Left cardiac atrium (tissue), 4 donors: Measurements from ENCODE around the gene AFG3L2. TPM values are rescaled to one million over a fixed set of nuclear protein-coding genes. Genes with fewer than 3 reads are reported as not detected.

Experiments
- ATAC-seq, 2 donors: fragments of 200-7000 bp; cut with Tn5 transposase; one replicate each; pipeline ENCODE4 v1.9.1; 2020; ENCODE audit warnings: mild to moderate bottlenecking in 2 of 2, moderate library complexity in 2 of 2
- DNase-seq: peaks from one replicate; pipeline ENCODE4 v3.0.0-alpha.2; 2020
- intact Hi-C, 2 donors: fragments of 100-400 bp; cut with DNase I; formaldehyde crosslinking; loops; one replicate each; pipeline versions ENCODE4 v1.14.1 to v1.15.1; 2022 to 2023
- total RNA-seq, 2 donors: library from RNA; stranded (reverse); fragmentation: NEBNext Ultra II Directional; extraction: Animal tissue kit (Norgen Biotek cat#: 25700); gene quantifications; one replicate each; pipeline ENCODE4 v1.2.1, GENCODE V29; 2021
- donor health status: DM: no; HTN: yes; CAD: no.
- donor health status: DM: no; HTN: yes; CAD: no; lungs with severe emphysema.
- donor health status: DM: yes; HTN: yes; CAD: no.
- donor health status: Dilated cardiomyopathy.

The AFG3L2 gene
- total RNA-seq, 2 donors from 2014 or later, result 62.5 to 92.2 TPM

- ATAC-seq (no peak), DNase-seq (no peak)
- intact Hi-C loops, result loop anchor here (10.0 kb wide), 2 partner anchors 48 to 88 kb away; no protein-coding TSS in a partner anchor
These were observed 4.6 kb downstream of the AFG3L2 start for GRCh38 chr18:12372406-12372805.

DNA sequence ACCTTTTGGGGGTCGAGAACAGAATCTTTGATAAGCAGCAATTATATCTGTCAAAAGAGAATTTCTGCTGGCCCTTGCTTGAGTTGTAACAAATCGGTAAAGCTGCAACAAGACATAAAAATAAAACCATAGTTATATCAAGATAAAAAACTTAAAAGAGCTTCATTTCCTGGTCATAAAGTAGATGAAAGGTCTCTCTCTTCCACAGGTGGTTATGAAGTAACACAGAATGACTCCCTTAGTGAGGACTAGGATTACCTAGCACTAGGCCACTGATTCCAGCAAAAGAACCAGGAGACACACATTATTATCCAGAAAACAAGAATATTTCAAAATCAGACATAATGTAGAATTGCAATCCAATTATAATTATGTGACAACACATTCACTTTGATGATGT lies 5.4 kb downstream of the AFG3L2 start:
- DNase-seq (no peak), ATAC-seq (no peak)
- intact Hi-C loops, result loop anchor here (10.0 kb wide), 2 partner anchors 47 to 87 kb away; no protein-coding TSS in a partner anchor

DNA sequence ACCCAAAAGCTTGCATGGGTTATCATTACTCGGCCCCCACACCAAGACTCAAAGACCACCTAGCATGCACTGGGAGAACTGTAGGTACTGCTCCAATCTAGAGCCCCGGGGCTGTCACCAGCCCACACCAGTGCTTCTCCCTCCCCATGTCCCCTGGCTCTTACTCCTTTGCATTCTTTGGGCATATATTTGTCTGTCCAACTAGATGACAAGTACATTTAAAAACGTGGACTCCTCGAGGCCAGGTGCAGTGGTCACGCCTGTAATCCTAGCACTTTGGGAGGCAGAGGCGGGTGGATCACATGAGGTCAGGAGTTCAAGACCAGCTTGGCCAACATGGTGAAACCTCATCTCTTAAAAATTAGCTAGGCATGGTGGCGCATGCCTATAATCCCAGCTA lies 7.8 kb downstream of the AFG3L2 start:
- intact Hi-C loops, result no loop called here
- no peak for ATAC-seq
- DNase-seq, result no peak

- intact Hi-C loops, result no loop called here
- ATAC-seq (no peak), DNase-seq (no peak)
These were observed 10.2 kb downstream of the AFG3L2 start for GRCh38 chr18:12366784-12367183.

DNA sequence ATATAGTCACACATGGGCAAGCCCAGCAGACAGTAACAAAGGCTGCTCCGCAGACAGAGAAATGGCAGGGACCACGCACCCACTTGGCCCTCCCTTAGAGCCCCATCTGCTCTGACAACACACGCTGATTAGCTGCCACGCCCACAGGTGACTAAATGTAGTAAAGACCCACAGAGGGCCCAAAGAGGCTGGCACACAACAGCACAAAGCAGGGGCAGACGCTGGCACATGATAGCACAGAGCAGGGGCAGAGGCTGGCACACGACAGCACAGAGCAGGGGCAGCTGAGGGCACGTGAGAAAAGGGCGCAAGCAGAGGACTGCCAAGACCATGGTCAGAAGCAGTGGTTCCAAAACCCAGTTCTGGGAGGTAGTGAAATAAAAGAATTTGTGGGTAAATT lies 10.6 kb downstream of the AFG3L2 start:
- ATAC-seq (peak in 1 of 2 donors; percentile 41), DNase-seq (no peak)
- intact Hi-C loops, result no loop called here

GRCh38 chr18:12362473-12363174 lies 14.4 kb downstream of the AFG3L2 start:
- intact Hi-C loops, result no loop called here
- DNase-seq (peak; percentile 34), ATAC-seq (peak; percentile 77 to 86)

DNA sequence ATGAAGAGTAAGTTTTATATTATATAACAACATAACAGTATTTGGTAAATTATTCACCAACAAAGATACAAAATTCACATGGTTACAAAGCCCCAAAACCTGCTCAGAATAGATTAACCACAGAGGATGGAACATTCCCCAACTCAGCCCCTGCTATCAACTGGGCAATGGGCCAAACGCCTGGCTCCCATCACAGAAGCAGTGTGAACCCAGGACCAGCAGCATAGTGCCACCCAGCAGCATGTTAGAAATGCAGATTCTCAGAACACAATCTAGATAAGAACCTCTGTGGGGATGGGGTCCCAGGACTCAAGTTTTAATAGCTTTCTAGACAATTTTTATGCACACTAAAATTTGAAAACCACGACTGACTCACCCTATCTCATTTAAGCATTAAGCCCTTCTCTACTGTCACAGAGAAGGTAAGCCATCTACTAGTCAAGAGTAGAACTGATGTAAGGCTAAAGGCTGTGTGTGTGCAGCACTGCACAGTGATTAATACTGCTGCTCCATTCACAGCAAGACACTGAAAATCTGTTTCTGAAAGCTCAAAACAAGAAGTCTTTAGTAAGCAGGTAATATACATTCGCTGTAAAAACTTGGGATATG lies 15.2 kb downstream of the AFG3L2 start:
- peak; percentile 73 for DNase-seq
- intact Hi-C loops, result no loop called here
- ATAC-seq, result peak; percentile 68 to 70

GRCh38 chr18:12359515-12359927 lies 17.5 kb downstream of the AFG3L2 start:
- intact Hi-C loops, result no loop called here
- ATAC-seq (no peak), DNase-seq (no peak)

DNA sequence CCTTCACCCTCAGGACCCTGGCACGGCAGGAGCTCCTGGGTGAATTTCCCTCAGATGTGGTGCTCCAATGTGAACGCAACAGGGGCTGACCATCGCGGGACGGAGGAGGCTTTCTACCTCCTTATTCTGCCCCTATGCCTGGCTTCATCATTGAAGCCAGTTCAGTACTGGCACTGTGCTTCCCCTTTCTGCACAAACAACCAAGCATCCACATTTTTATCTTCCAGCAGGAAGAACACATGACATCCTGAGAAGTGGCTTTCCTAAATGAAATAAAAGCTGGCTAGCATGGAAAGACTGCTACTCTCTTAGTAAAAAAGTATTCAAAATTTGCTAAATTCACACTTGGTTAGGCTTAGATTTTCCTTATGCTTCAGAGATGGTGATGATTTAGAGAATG lies 24.8 kb downstream of the AFG3L2 start:
- no peak for ATAC-seq
- DNase-seq, result no peak
- intact Hi-C loops, result no loop called here

DNA sequence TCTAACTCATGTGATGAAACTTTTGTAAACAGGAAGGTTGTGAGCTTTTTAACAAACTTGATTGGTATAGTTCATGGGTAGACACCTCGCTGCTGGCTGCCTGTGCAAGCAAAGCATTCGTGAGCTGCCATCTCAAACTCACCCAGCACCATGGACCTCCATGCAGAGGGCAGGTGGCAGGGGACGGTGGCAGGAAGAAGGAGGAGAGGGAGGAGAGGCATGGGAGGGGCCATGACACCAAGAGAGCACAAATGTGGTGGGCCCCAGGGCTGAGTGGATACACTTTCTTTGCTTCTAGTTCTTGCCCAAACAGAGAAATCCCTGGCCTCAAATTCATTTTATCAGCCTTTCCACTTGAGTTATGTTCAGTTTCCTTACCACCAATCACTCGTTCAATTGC lies 29.1 kb downstream of the AFG3L2 start:
- DNase-seq, result no peak
- intact Hi-C loops, result no loop called here
- no peak for ATAC-seq

GRCh38 chr18:12346240-12346565 lies 30.8 kb downstream of the AFG3L2 start:
- peak in 1 of 2 donors; percentile 10 for ATAC-seq
- no peak for DNase-seq
- intact Hi-C loops, result no loop called here

GRCh38 chr18:12345491-12346239 lies 31.4 kb downstream of the AFG3L2 start:
- ATAC-seq, result no peak
- intact Hi-C loops, result no loop called here
- no peak for DNase-seq

- ATAC-seq (peak in 1 of 2 donors; percentile 54), DNase-seq (no peak)
- intact Hi-C loops, result no loop called here
These were observed 34.4 kb downstream of the AFG3L2 start for GRCh38 chr18:12342661-12343060.

GRCh38 chr18:12340945-12341660 lies 35.9 kb downstream of the AFG3L2 start:
- no peak for DNase-seq
- ATAC-seq, result peak in 1 of 2 donors; percentile 28
- intact Hi-C loops, result no loop called here

GRCh38 chr18:12338382-12338781 lies 38.6 kb downstream of the AFG3L2 start:
- intact Hi-C loops, result no loop called here
- ATAC-seq (no peak), DNase-seq (no peak)

DNA sequence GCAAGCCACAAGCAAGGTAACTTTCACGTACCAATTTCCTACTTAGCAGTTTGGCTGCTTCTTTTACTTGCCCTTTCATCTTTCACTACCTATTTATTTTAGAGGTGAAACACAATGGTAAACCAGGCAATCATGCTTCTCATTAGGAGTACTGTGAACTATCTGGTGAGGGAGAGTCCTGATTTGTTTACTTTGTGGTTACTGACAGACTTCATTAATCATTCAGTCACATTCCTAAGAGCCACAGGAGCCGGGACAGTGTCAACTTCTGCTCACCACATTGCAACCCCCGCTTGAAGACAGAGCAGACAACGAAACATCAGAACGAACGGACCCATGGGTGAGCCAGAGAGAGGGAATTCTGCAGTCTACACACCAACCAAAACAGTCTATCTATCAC lies 40.1 kb downstream of the AFG3L2 start:
- intact Hi-C loops, result no loop called here
- DNase-seq (no peak), ATAC-seq (no peak)

- ATAC-seq, result peak in 1 of 2 donors; percentile 63
- intact Hi-C loops, result no loop called here
These were observed 40.8 kb downstream of the AFG3L2 start for GRCh38 chr18:12336171-12336613.

DNA sequence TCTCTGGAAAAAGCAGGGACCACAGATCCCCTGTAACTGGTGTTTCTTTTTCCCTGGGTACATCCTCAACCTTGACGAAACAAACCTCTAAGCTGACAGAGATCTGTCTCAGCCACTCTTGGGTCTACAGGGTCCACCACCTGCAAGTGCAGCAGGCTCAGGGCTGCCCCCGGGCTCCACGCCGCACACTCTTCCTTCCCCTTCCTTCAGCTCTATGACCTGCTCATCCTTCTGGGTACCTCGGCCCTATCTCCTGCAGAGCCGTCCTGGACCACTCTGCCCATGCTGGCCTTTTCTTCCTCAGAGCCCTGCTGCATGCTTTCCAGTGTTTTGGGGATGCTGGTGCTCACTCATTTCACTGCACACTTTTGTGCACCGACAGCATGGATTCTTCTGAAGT lies 41.5 kb downstream of the AFG3L2 start:
- ATAC-seq, result no peak
- intact Hi-C loops, result no loop called here
- no peak for DNase-seq

More at GRCh38 chr18:12336171-12336613, 40.8 kb downstream of the AFG3L2 start:
- DNase-seq, result no peak

- ATAC-seq, result no peak
- intact Hi-C loops, result no loop called here
- DNase-seq, result no peak
These were observed 42.2 kb downstream of the AFG3L2 start for GRCh38 chr18:12334863-12335262.

DNA sequence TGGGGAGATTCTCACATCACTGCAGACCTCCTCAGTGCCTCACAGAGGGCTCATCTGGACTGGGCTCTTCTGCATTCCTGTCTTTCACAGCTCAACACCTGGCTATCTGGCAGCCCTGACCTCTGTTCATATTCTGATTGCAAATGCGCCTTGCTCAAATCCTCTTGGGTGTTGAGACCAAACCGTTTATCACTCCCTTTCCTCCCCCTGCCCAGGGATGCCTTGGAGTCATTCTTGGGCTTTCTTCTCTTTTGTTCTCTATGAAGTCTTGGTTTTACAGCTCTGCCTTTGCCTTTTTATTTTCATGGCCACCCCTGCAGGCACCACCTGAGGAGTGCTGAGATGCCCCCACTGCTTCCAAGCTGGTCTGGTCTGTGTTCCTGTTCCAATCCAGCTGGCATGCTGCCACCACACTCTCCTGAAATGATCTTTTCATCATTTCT lies 42.6 kb downstream of the AFG3L2 start:
- peak; percentile 17 to 56 for ATAC-seq
- DNase-seq, result peak; percentile 43
- intact Hi-C loops, result no loop called here
